Neural cell (in vitro differentiated cells): ENCODE results near the gene DMBT1. TPM values are rescaled to one million over a fixed set of nuclear protein-coding genes. Genes with fewer than 3 reads are reported as not detected.

Experiments used
- H2AFZ ChIP-seq: fragments of 200-600, 300-800 bp; sonication (generic), shearing (Covaris generic); 2 replicates; pipeline ENCODE4 v1.6.0; 2014; ENCODE audit warnings: low read depth, mild to moderate bottlenecking, antibody characterized with exemption, low read length, moderate library complexity
- H3F3A ChIP-seq: fragments of 200-600 bp; shearing (Covaris generic); 2 replicates; pipeline ENCODE4 v1.6.1; 2016; ENCODE audit warnings: mild to moderate bottlenecking, moderate library complexity, mixed read lengths, antibody characterized with exemption, low read length; ENCODE audit not compliant: insufficient read depth, poor library complexity, severe bottlenecking
- H3K27ac ChIP-seq: fragments of 200-600, 300-800 bp; sonication (generic), shearing (Covaris generic); 2 replicates; pipeline ENCODE4 v1.5.1; 2014; ENCODE audit warnings: mild to moderate bottlenecking, low read length, moderate library complexity
- H3K27me3 ChIP-seq: fragments of 300-800, 200-600 bp; sonication (generic), shearing (Covaris generic); 2 replicates; pipeline ENCODE4 v1.6.0; 2014; ENCODE audit warnings: mild to moderate bottlenecking, low read depth, low read length, moderate library complexity; ENCODE audit not compliant: insufficient read depth
- H3K36me3 ChIP-seq: fragments of 300-800, 200-600 bp; sonication (generic), shearing (Covaris generic); 2 replicates; pipeline ENCODE4 v1.5.1; 2014; ENCODE audit warnings: mild to moderate bottlenecking, antibody characterized with exemption, low read length, moderate library complexity; ENCODE audit not compliant: insufficient read depth
- H3K4me2 ChIP-seq: fragments of 300-800, 200-600 bp; sonication (generic), shearing (Covaris generic); 2 replicates; pipeline ENCODE4 v1.6.0; 2014; ENCODE audit warnings: mild to moderate bottlenecking, low read length
- H3K4me3 ChIP-seq: fragments of 300-800, 200-600 bp; sonication (generic), shearing (Covaris generic); 2 replicates; pipeline ENCODE4 v1.5.1; 2014; ENCODE audit warnings: mild to moderate bottlenecking, low read length, moderate library complexity
- H3K79me2 ChIP-seq: fragments of 200-600 bp; shearing (Covaris generic); replicated peaks from 2 replicates; pipeline ENCODE4 v1.6.0; 2014; ENCODE audit warnings: mild to moderate bottlenecking, low read length, moderate library complexity; ENCODE audit not compliant: insufficient read depth
- H3K9ac ChIP-seq: fragments of 300-800, 200-600 bp; sonication (generic), shearing (Covaris generic); 2 replicates; pipeline ENCODE4 v1.6.1; 2016; ENCODE audit warnings: mild to moderate bottlenecking, low read length, mixed read lengths
- H3K9me2 ChIP-seq: fragments of 200-600 bp; shearing (Covaris generic); 2 replicates; pipeline ENCODE4 v1.6.1; 2016; ENCODE audit warnings: mild to moderate bottlenecking, low read length, mixed read lengths; ENCODE audit not compliant: insufficient read depth
- H3K9me3 ChIP-seq: fragments of 200-600, 300-800 bp; sonication (generic), shearing (Covaris generic); 2 replicates; pipeline ENCODE4 v1.6.1; 2016; ENCODE audit warnings: mild to moderate bottlenecking, mixed run types, low read length, moderate library complexity, mixed read lengths
- H4K20me1 ChIP-seq: fragments of 200-600 bp; shearing (Covaris generic); 2 replicates; pipeline ENCODE4 v1.6.1; 2016; ENCODE audit warnings: mild to moderate bottlenecking, mixed run types; ENCODE audit not compliant: insufficient read depth
- EP300 ChIP-seq: fragments of 450-650 bp; conservative IDR thresholded peaks from 2 replicates; pipeline ENCODE4 v1.6.1; 2014; ENCODE audit warnings: antibody characterized with exemption, mild to moderate bottlenecking, moderate library complexity; ENCODE audit not compliant: poor library complexity, severe bottlenecking
- EZH2 ChIP-seq: fragments of 200-600, 300-800 bp; shearing (Covaris generic), sonication (generic); IDR thresholded peaks from 2 replicates; pipeline ENCODE4 v1.6.1; 2014; ENCODE audit warnings: antibody characterized with exemption, low read length, borderline replicate concordance, mild to moderate bottlenecking; ENCODE audit not compliant: insufficient read depth, poor library complexity, severe bottlenecking
- MXI1 ChIP-seq: fragments of 450-650 bp; conservative IDR thresholded peaks from 2 replicates; pipeline ENCODE4 v1.6.1; 2014; ENCODE audit warnings: antibody characterized with exemption, mild to moderate bottlenecking; ENCODE audit not compliant: poor library complexity, severe bottlenecking
- POLR2AphosphoS5 ChIP-seq: IDR thresholded peaks from 2 replicates; pipeline ENCODE4 v1.6.1; 2012
- RAD21 ChIP-seq: fragments of 450-650 bp; conservative IDR thresholded peaks from 2 replicates; pipeline ENCODE4 v1.6.1; 2014; ENCODE audit warnings: antibody characterized with exemption, mild to moderate bottlenecking, moderate library complexity
- SMC3 ChIP-seq: fragments of 450-650 bp; conservative IDR thresholded peaks from 2 replicates; pipeline ENCODE4 v1.6.1; 2014; ENCODE audit warnings: antibody characterized with exemption, mild to moderate bottlenecking, moderate library complexity; ENCODE audit not compliant: poor library complexity
- TAF1 ChIP-seq: IDR thresholded peaks from 2 replicates; pipeline ENCODE4 v1.6.1; 2012; ENCODE audit warnings: low read depth
- polyA plus RNA-seq: library from polyadenylated mRNA; depleted of rRNA; stranded (reverse); fragments of >200 nt; gene quantifications from 2 replicates; pipeline ENCODE4 v1.2.3, GENCODE V29; 2014
- TF ChIP-seq, protein P1 (sequence below): IDR thresholded peaks from 2 replicates; pipeline ENCODE4 v1.6.1; 2012; ENCODE audit warnings: borderline replicate concordance
- TF ChIP-seq, protein P2 (sequence below): fragments of 450-650 bp; IDR thresholded peaks from 2 replicates; pipeline ENCODE4 v1.5.1; 2014; ENCODE audit warnings: antibody characterized with exemption, mild to moderate bottlenecking, moderate library complexity; ENCODE audit not compliant: poor library complexity, severe bottlenecking

The DMBT1 gene
- polyA plus RNA-seq, 1 donor from 2014 or later = not detected

DNA sequence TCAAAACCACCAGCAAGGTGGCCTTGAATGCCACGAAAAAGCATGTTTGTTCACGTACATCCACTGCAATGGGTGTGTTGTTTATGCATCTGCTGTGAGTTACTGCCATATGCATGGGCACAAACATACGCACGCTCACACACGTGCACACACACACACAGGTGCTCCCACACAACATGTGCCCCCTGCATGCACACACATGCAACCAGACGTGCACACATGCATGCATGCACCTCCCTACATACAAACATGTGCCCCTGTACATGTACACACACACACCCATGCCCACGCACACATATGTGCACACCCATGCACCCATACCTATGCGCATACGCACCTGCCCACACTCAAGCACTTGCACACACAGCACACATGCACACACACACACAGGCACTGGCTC is 10.1 kb upstream of the DMBT1 start:
- H3K36me3 ChIP-seq = no peaks in the 10 kb centered on the region
- H3K4me2 ChIP-seq = no peak overlapping the region
- no peaks in the 10 kb centered on the region for H3K27me3 ChIP-seq
- no peak overlapping the region for H3K27ac ChIP-seq
- no peak overlapping the region for H3K9ac ChIP-seq
- H3K4me3 ChIP-seq = no peak overlapping the region
- no peak for TF ChIP-seq MXI1
- TF ChIP-seq, protein P1, sequence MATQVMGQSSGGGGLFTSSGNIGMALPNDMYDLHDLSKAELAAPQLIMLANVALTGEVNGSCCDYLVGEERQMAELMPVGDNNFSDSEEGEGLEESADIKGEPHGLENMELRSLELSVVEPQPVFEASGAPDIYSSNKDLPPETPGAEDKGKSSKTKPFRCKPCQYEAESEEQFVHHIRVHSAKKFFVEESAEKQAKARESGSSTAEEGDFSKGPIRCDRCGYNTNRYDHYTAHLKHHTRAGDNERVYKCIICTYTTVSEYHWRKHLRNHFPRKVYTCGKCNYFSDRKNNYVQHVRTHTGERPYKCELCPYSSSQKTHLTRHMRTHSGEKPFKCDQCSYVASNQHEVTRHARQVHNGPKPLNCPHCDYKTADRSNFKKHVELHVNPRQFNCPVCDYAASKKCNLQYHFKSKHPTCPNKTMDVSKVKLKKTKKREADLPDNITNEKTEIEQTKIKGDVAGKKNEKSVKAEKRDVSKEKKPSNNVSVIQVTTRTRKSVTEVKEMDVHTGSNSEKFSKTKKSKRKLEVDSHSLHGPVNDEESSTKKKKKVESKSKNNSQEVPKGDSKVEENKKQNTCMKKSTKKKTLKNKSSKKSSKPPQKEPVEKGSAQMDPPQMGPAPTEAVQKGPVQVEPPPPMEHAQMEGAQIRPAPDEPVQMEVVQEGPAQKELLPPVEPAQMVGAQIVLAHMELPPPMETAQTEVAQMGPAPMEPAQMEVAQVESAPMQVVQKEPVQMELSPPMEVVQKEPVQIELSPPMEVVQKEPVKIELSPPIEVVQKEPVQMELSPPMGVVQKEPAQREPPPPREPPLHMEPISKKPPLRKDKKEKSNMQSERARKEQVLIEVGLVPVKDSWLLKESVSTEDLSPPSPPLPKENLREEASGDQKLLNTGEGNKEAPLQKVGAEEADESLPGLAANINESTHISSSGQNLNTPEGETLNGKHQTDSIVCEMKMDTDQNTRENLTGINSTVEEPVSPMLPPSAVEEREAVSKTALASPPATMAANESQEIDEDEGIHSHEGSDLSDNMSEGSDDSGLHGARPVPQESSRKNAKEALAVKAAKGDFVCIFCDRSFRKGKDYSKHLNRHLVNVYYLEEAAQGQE = no peak
- TF ChIP-seq SMC3 = no peak
- no peak for TF ChIP-seq TAF1
- TF ChIP-seq EZH2 = no peak
- no peak for TF ChIP-seq EP300
- TF ChIP-seq RAD21 = no peak
- TF ChIP-seq, protein P2, sequence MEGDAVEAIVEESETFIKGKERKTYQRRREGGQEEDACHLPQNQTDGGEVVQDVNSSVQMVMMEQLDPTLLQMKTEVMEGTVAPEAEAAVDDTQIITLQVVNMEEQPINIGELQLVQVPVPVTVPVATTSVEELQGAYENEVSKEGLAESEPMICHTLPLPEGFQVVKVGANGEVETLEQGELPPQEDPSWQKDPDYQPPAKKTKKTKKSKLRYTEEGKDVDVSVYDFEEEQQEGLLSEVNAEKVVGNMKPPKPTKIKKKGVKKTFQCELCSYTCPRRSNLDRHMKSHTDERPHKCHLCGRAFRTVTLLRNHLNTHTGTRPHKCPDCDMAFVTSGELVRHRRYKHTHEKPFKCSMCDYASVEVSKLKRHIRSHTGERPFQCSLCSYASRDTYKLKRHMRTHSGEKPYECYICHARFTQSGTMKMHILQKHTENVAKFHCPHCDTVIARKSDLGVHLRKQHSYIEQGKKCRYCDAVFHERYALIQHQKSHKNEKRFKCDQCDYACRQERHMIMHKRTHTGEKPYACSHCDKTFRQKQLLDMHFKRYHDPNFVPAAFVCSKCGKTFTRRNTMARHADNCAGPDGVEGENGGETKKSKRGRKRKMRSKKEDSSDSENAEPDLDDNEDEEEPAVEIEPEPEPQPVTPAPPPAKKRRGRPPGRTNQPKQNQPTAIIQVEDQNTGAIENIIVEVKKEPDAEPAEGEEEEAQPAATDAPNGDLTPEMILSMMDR = no peak
- no peak for TF ChIP-seq POLR2AphosphoS5
- no peak overlapping the region for H2AFZ ChIP-seq
- H4K20me1 ChIP-seq = no peaks in the 10 kb centered on the region
- H3K9me2 ChIP-seq = no peaks in the 10 kb centered on the region
- H3F3A ChIP-seq = no peaks in the 10 kb centered on the region
- H3K9me3 ChIP-seq = no peaks in the 10 kb centered on the region
- no peaks in the 10 kb centered on the region for H3K79me2 ChIP-seq

DNA sequence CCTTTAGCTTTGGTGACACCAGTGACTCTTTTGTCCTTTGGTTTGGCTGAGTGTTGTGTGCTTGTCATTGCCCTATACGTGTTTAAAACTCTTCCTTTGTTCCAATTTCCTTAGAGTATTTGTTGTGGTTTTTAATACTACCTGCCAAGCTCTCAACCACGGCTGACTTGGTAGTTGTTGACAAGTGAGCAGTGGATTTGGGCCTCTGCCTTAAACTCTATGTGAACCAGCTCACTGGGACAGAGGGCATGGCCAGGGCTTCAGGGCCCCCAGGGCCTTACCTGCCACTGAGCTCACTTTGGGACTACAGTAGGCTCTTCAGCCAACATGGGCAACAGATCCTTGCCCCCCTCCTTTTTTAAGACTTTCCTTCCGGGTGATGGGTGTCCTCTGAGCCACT is 9.6 kb upstream of the DMBT1 start:
- TF ChIP-seq TAF1 = no peak
- TF ChIP-seq, protein P2 = no peak
- TF ChIP-seq MXI1 = no peak
- no peak for TF ChIP-seq EZH2
- TF ChIP-seq POLR2AphosphoS5 = no peak
- TF ChIP-seq EP300 = no peak
- TF ChIP-seq RAD21 = no peak
- TF ChIP-seq, protein P1 = no peak
- no peak for TF ChIP-seq SMC3
- H3K9me2 ChIP-seq = no peaks in the 10 kb centered on the region
- H3K36me3 ChIP-seq = no peaks in the 10 kb centered on the region
- no peaks in the 10 kb centered on the region for H4K20me1 ChIP-seq
- no peak overlapping the region for H3K4me2 ChIP-seq
- no peak overlapping the region for H3K9ac ChIP-seq
- H2AFZ ChIP-seq = no peak overlapping the region
- H3K27ac ChIP-seq = no peak overlapping the region
- H3F3A ChIP-seq = no peaks in the 10 kb centered on the region
- H3K9me3 ChIP-seq = no peaks in the 10 kb centered on the region
- H3K4me3 ChIP-seq = no peak overlapping the region
- no peaks in the 10 kb centered on the region for H3K79me2 ChIP-seq
- H3K27me3 ChIP-seq = no peaks in the 10 kb centered on the region
